ENCODE results near the gene PCBP3.
"Not testable (repeated sequence)": the region's sequence is repeated elsewhere in the genome, so short reads cannot be mapped to it uniquely, and the experiment has no call there.

PCBP3 gene

DNA sequence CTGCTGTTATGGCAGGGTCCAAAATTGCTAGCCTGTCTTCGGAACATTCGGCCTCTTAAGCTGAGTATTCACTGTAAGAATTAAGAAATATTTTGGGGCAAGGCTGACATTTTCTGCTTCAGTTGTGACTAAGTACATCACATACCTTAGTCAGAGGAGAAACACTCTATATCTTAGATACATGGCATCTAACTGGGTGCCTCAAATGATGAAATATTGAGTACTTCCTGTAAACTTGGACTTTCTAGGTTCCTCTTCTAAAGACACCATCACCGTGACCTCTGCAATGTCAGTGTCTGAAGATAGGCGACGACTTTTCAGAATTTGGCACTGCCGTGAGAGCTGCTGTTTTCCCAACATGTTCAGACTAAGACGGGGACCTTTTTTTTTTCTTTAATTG, 65.6 kb downstream of the PCBP3 start:
- DNase-seq, result no peak
- no peaks in the 10 kb centered on the region for H3K27me3 ChIP-seq (ENCODE audit: insufficient read depth, low read depth, severe bottlenecking)

DNA sequence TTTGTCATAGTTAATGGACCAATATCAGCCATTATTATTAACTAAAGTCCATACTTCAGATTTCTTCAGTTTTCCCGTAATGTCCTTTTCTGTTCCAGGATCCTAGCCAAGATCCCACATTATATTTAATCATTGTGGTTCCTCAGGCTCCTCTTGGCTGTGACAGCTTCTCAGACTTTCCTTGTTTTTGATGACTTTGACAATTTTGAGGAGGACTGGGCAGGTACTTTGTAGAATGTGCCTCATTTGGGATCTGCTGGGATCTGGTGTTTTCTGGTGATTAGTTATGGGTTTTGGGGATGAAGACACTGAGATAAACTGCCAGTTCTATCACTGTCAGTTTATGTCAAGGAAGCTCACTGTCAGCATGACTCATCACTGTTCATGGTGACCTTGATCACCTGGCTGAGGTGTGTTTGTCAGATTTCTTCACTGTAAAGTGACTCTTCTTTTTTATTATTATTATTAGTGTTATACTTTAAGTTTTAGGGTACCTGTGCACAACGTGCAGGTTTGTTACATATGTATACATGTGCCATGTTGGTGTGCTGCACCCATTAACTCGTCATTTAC, 66.3 kb downstream of the PCBP3 start:
- Histone ChIP-seq H3K27ac (no peak overlapping the region), H3K27me3 (ENCODE audit: insufficient read depth, low read depth, severe bottlenecking) (no peaks in the 10 kb centered on the region), H3K9me3 (ENCODE audit: severe bottlenecking) (peaks cover 2% of the 10 kb centered on the region), H3K36me3 (no peaks in the 10 kb centered on the region), H3K4me3 (ENCODE audit: low read depth, low read length) (no peak overlapping the region)
- no peak for DNase-seq
- TF ChIP-seq, protein P1, sequence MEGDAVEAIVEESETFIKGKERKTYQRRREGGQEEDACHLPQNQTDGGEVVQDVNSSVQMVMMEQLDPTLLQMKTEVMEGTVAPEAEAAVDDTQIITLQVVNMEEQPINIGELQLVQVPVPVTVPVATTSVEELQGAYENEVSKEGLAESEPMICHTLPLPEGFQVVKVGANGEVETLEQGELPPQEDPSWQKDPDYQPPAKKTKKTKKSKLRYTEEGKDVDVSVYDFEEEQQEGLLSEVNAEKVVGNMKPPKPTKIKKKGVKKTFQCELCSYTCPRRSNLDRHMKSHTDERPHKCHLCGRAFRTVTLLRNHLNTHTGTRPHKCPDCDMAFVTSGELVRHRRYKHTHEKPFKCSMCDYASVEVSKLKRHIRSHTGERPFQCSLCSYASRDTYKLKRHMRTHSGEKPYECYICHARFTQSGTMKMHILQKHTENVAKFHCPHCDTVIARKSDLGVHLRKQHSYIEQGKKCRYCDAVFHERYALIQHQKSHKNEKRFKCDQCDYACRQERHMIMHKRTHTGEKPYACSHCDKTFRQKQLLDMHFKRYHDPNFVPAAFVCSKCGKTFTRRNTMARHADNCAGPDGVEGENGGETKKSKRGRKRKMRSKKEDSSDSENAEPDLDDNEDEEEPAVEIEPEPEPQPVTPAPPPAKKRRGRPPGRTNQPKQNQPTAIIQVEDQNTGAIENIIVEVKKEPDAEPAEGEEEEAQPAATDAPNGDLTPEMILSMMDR (IDR thresholded peaks at IDR 0.05; ENCODE audit: low read depth, low read length), result no peak

More for the DNA sequence above, 65.6 kb downstream of the PCBP3 start:
- H3K4me3 ChIP-seq (ENCODE audit: low read depth, low read length), result no peak overlapping the region
- H3K9me3 ChIP-seq (ENCODE audit: severe bottlenecking), result peaks cover 2% of the 10 kb centered on the region
- H3K36me3 ChIP-seq, result no peaks in the 10 kb centered on the region
- no peak overlapping the region for H3K27ac ChIP-seq
- TF ChIP-seq, protein P1 (IDR thresholded peaks at IDR 0.05; ENCODE audit: low read depth, low read length), result no peak

DNA sequence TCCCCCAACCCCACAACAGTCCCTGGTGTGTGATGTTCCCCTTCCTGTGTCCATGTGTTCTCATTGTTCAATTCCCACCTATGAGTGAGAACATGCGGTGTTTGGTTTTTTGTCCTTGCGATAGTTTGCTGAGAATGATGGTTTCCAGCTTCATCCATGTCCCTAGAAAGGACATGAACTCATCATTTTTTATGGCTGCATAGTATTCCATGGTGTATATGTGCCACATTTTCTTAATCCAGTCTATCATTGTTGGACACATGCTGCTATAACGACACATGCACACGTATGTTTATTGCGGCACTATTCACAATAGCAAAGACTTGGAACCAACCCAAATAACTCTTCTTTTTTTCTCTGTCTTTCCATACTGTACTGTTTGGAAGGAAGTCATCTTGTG, 66.8 kb downstream of the PCBP3 start:
- DNase-seq; H3K36me3 ChIP-seq; H3K27me3 ChIP-seq (ENCODE audit: insufficient read depth, low read depth, severe bottlenecking); H3K4me3 ChIP-seq (ENCODE audit: low read depth, low read length); H3K27ac ChIP-seq; H3K9me3 ChIP-seq (ENCODE audit: severe bottlenecking): not testable (repeated sequence)

DNA sequence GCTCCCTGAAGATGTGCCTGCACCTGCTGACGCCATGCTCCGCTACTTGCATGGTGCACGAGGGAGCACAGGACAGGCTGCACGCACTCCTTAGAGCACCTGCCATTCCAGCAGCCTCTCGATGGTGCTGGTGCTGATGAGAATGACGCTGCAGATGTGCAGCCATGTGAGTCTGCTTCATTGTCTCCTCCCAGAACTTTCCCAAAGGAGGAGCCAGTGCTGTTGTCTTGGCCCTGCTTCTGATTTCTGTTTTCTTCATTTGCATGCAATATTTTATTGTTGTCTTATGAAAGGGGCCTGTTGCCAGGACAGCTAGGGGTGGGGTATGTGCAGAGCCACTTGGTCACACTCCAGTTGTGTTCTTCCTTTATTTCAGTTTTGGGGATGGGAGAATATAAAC, 70.1 kb downstream of the PCBP3 start:
- no peak overlapping the region for H3K27ac ChIP-seq
- H3K27me3 ChIP-seq (ENCODE audit: insufficient read depth, low read depth, severe bottlenecking), result no peaks in the 10 kb centered on the region
- no peak overlapping the region for H3K4me3 ChIP-seq (ENCODE audit: low read depth, low read length)
- H3K36me3 ChIP-seq, result no peaks in the 10 kb centered on the region
- peaks cover 7% of the 10 kb centered on the region for H3K9me3 ChIP-seq (ENCODE audit: severe bottlenecking)
- DNase-seq, result no peak
- TF ChIP-seq, protein P1 (IDR thresholded peaks at IDR 0.05; ENCODE audit: low read depth, low read length), result no peak

DNA sequence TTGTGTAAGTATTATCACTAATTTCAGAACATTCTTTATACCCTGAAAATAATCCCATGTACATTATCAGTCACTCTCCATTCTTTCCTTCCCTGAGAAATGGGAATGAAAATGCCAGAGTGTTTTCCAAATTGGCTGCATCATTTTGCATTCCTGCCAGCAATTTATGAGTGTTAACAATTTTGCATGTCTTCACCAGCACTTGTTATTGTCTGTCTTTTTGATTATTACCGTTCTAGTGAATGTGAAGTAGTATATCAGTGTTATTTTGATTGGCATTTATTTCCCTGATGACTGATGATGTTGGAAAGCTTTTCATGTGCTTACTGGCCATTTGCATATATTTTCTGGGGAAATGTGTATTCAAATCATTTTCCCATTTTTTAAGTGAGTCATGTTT, 71.9 kb downstream of the PCBP3 start:
- DNase-seq, result no peak
- Histone ChIP-seq H3K4me3 (ENCODE audit: low read depth, low read length) (no peak overlapping the region), H3K27me3 (ENCODE audit: insufficient read depth, low read depth, severe bottlenecking) (no peaks in the 10 kb centered on the region), H3K36me3 (no peaks in the 10 kb centered on the region), H3K9me3 (ENCODE audit: severe bottlenecking) (peaks cover 7% of the 10 kb centered on the region), H3K27ac (no peak overlapping the region)
- TF ChIP-seq, protein P1 (IDR thresholded peaks at IDR 0.05; ENCODE audit: low read depth, low read length), result no peak

DNA sequence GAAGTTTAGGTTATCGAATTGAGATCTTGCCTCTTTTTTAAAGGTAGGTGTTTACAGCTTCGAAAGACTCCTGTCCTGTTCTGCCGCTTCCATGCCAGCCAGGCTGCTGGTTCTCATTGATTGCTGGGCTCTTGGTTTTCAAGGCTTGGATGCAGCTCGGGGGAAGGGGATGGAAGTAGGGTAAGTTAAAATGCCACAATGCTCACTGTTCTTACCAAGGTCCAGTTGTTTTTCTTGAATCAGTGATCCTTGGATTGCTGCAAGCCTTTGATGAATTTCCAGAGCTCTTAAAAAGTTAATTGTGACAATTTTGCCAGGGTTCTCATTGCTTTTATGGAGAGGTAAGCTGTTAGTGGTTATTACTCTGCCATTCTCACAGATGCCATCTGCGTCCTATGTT, 74.9 kb downstream of the PCBP3 start:
- H3K4me3 ChIP-seq (ENCODE audit: low read depth, low read length), result no peak overlapping the region
- TF ChIP-seq, protein P1 (IDR thresholded peaks at IDR 0.05; ENCODE audit: low read depth, low read length), result no peak
- H3K36me3 ChIP-seq, result no peaks in the 10 kb centered on the region
- DNase-seq, result no peak
- no peaks in the 10 kb centered on the region for H3K27me3 ChIP-seq (ENCODE audit: insufficient read depth, low read depth, severe bottlenecking)
- peaks cover 6% of the 10 kb centered on the region for H3K9me3 ChIP-seq (ENCODE audit: severe bottlenecking)
- no peak overlapping the region for H3K27ac ChIP-seq

Measured in WERI-Rb-1 (cell line).